Gastroesophageal sphincter (tissue), 4 donors: Measurements from ENCODE around the gene ZNF496. TPM values are rescaled to one million over a fixed set of nuclear protein-coding genes. Genes with fewer than 3 reads are reported as not detected.

ENCODE experiments used
- ATAC-seq: fragments of 150-250 bp; one replicate; pipeline ENCODE4 v1.9.1; 2016; ENCODE audit warnings: mild to moderate bottlenecking, moderate library complexity
- H3K27ac ChIP-seq, 4 donors: fragments of 200-600 bp; sonication (generic) in 3 of 4; 1 replicate in 3 of 4; 2 replicates in 1 of 4; pipeline ENCODE4 v1.5.1; 2016 to 2019
- H3K27me3 ChIP-seq: fragments of 200-600 bp; sonication (generic); one replicate; pipeline ENCODE4 v1.5.1; 2019
- H3K36me3 ChIP-seq, 2 donors: fragments of 200-600 bp; sonication (generic); one replicate each; pipeline ENCODE4 v1.5.1; 2019; ENCODE audit warnings: control low read depth in 1 of 2
- H3K4me1 ChIP-seq, 3 donors: fragments of 200-600 bp; sonication (generic); 1 replicate in 2 of 3; 2 replicates in 1 of 3; pipeline ENCODE4 v1.5.1; 2016 to 2019; ENCODE audit warnings: control low read depth in 2 of 3
- H3K4me3 ChIP-seq, 2 donors: fragments of 200-600 bp; sonication (generic); one replicate each; pipeline ENCODE4 v1.5.1; 2019; ENCODE audit warnings: mild to moderate bottlenecking in 1 of 2, moderate library complexity in 1 of 2
- H3K9me3 ChIP-seq, 3 donors: fragments of 200-600 bp; sonication (generic); one replicate each; pipeline ENCODE4 v1.5.1; 2017 to 2019; ENCODE audit warnings: control low read depth in 2 of 3
- CTCF ChIP-seq, 4 experiments: fragments of 200-600 bp in 2 of 4; fragments of 450-650 bp in 2 of 4; sonication (generic) in 1 of 4; IDR thresholded peaks; one replicate each; pipeline ENCODE4 v1.5.1; 2017 to 2019; ENCODE audit warnings: antibody characterized with exemption in 4 of 4, mild to moderate bottlenecking in 2 of 4, moderate library complexity in 2 of 4
- EP300 ChIP-seq: sonication (generic); formaldehyde crosslinking; IDR thresholded peaks from one replicate; pipeline ENCODE4 v1.6.1; 2017; ENCODE audit warnings: antibody characterized with exemption, mild to moderate bottlenecking
- POLR2A ChIP-seq, 2 donors: fragments of 450-650 bp; IDR thresholded peaks; one replicate each; pipeline ENCODE4 v1.6.1; 2017; ENCODE audit warnings: antibody characterized with exemption in 2 of 2, mild to moderate bottlenecking in 2 of 2, moderate library complexity in 1 of 2
- POLR2AphosphoS5 ChIP-seq: sonication (generic); formaldehyde crosslinking; IDR thresholded peaks from one replicate; pipeline ENCODE4 v1.6.1; 2017; ENCODE audit warnings: antibody characterized with exemption
- WGBS, 2 donors: methylation state at CpG; one replicate each; pipeline ENCODE4 v1.1.5; 2018; ENCODE audit warnings: low coverage in 1 of 2; 5-methylcytosine and 5-hydroxymethylcytosine counted together
- total RNA-seq, 4 donors: library from RNA; depleted of rRNA; stranded (reverse); fragments of >200 nt; gene quantifications; one replicate each; pipeline ENCODE4 v1.1.0, GENCODE V29; 2016

The ZNF496 gene
- total RNA-seq, 4 donors from 2014 or later = 27.2 to 44.8 (median 40.6) TPM

- Histone ChIP-seq H3K4me3 (no peak overlapping the region), H3K36me3 (peaks cover 0 to 81% of the 10 kb centered on the region in 2 donors), H3K9me3 (no peaks in the 10 kb centered on the region), H3K27ac (no peak overlapping the region), H3K4me1 (peaks cover 0 to 24% (median 8%) of the 10 kb centered on the region in 3 donors), H3K27me3 (no peaks in the 10 kb centered on the region)
- TF ChIP-seq CTCF (IDR thresholded peaks at IDR 0.05) (no peak), POLR2AphosphoS5 (no peak), POLR2A (IDR thresholded peaks at IDR 0.05) (no peak), EP300 (no peak)
- 81% methylated on average over 8 of the region's 8 CpGs for WGBS, 2 donors
- no peak for ATAC-seq
Measured at GRCh38 chr1:247326411-247327130, 5.1 kb downstream of the ZNF496 start.

GRCh38 chr1:247324923-247325322 lies 6.7 kb downstream of the ZNF496 start:
- Histone ChIP-seq H3K9me3 (no peaks in the 10 kb centered on the region), H3K36me3 (peaks cover 0 to 97% of the 10 kb centered on the region in 2 donors), H3K4me3 (no peak overlapping the region), H3K4me1 (peaks cover 0 to 13% (median 0%) of the 10 kb centered on the region in 3 donors), H3K27ac (no peak overlapping the region), H3K27me3 (no peaks in the 10 kb centered on the region)
- no peak for ATAC-seq
- no peak for TF ChIP-seq POLR2AphosphoS5
- no peak for TF ChIP-seq POLR2A (IDR thresholded peaks at IDR 0.05)
- no peak for TF ChIP-seq CTCF (IDR thresholded peaks at IDR 0.05)
- TF ChIP-seq EP300 = no peak
- WGBS, 2 donors = 73 to 80% methylated on average over 2 of the region's 2 CpGs

- no peak for TF ChIP-seq EP300
- no peak for TF ChIP-seq POLR2AphosphoS5
- no peak for TF ChIP-seq CTCF (IDR thresholded peaks at IDR 0.05)
- no peak for TF ChIP-seq POLR2A (IDR thresholded peaks at IDR 0.05)
- Histone ChIP-seq H3K27ac (no peak overlapping the region), H3K9me3 (no peaks in the 10 kb centered on the region), H3K36me3 (peaks cover 0 to 97% of the 10 kb centered on the region in 2 donors), H3K4me1 (peaks cover 0 to 8% (median 0%) of the 10 kb centered on the region in 3 donors), H3K4me3 (no peak overlapping the region), H3K27me3 (no peaks in the 10 kb centered on the region)
- no peak for ATAC-seq
- WGBS, 2 donors = 83 to 95% methylated on average over 1 of the region's 1 CpG
Measured at GRCh38 chr1:247324204-247324787, 7.4 kb downstream of the ZNF496 start.

- no peak overlapping the region for H3K27ac ChIP-seq
- H3K27me3 ChIP-seq = no peaks in the 10 kb centered on the region
- H3K4me3 ChIP-seq = no peak overlapping the region
- no peaks in the 10 kb centered on the region for H3K9me3 ChIP-seq
- peaks cover 0 to 2% (median 0%) of the 10 kb centered on the region in 3 donors for H3K4me1 ChIP-seq
- WGBS, 2 donors = 68 to 78% methylated on average over 3 to 12 of the region's 12 CpGs
- TF ChIP-seq POLR2AphosphoS5 = no peak
- TF ChIP-seq POLR2A (IDR thresholded peaks at IDR 0.05) = no peak
- no peak for TF ChIP-seq EP300
- TF ChIP-seq CTCF (IDR thresholded peaks at IDR 0.05) = no peak
- peaks cover 0 to 94% of the 10 kb centered on the region in 2 donors for H3K36me3 ChIP-seq
- ATAC-seq = no peak
Measured at GRCh38 chr1:247322849-247323586, 8.6 kb downstream of the ZNF496 start.
